Measurements from ENCODE around the gene ADSS2.
"Not testable (repeated sequence)": the region's sequence is repeated elsewhere in the genome, so short reads cannot be mapped to it uniquely, and the experiment has no call there.

ADSS2 gene

GRCh38 chr1:244451539-244451950 lies at the start of gene ADSS2:
Gene ADSS2 (minus strand): TSS chr1:244451909. CDS start chr1:244451817, 92 bp downstream.
- no peaks in the 10 kb centered on the region for H3K9me3 ChIP-seq (ENCODE audit: severe bottlenecking)
- H3K4me1 ChIP-seq (ENCODE audit: insufficient read depth, poor library complexity, severe bottlenecking), result peaks cover 26% of the 10 kb centered on the region
- H3K4me3 ChIP-seq (ENCODE audit: severe bottlenecking), result peak within 1 kb of the TSS; percentile 82
- DNase-seq (ENCODE audit: low spot score) (no peak), ATAC-seq (ENCODE audit: low read depth) (no peak)
- peak within 1 kb of the TSS; percentile 78 for H3K27ac ChIP-seq (ENCODE audit: poor library complexity, severe bottlenecking)
- no peaks in the 10 kb centered on the region for H3K27me3 ChIP-seq (ENCODE audit: insufficient read depth, poor library complexity, severe bottlenecking)
- peaks cover 33% of the 10 kb centered on the region for H3K36me3 ChIP-seq (ENCODE audit: low read depth)
- no peak for TF ChIP-seq CTCF (IDR thresholded peaks at IDR 0.05; ENCODE audit: poor library complexity, severe bottlenecking)

GRCh38 chr1:244500515-244500914 lies 48.8 kb upstream of the ADSS2 start:
- H3K27ac ChIP-seq (ENCODE audit: poor library complexity, severe bottlenecking); ATAC-seq (ENCODE audit: low read depth); DNase-seq (ENCODE audit: low spot score); H3K9me3 ChIP-seq (ENCODE audit: severe bottlenecking); H3K27me3 ChIP-seq (ENCODE audit: insufficient read depth, poor library complexity, severe bottlenecking); H3K36me3 ChIP-seq (ENCODE audit: low read depth); H3K4me3 ChIP-seq (ENCODE audit: severe bottlenecking); H3K4me1 ChIP-seq (ENCODE audit: insufficient read depth, poor library complexity, severe bottlenecking): not testable (repeated sequence)

- not testable (repeated sequence) for ATAC-seq (ENCODE audit: low read depth)
Measured at GRCh38 chr1:244499484-244499883, 47.8 kb upstream of the ADSS2 start.

GRCh38 chr1:244497805-244498204 lies 46.1 kb upstream of the ADSS2 start:
- no peak for TF ChIP-seq CTCF (IDR thresholded peaks at IDR 0.05; ENCODE audit: poor library complexity, severe bottlenecking)
- DNase-seq (ENCODE audit: low spot score), result no peak
- Histone ChIP-seq H3K27me3 (ENCODE audit: insufficient read depth, poor library complexity, severe bottlenecking) (no peaks in the 10 kb centered on the region), H3K36me3 (ENCODE audit: low read depth) (no peaks in the 10 kb centered on the region), H3K4me1 (ENCODE audit: insufficient read depth, poor library complexity, severe bottlenecking) (no peaks in the 10 kb centered on the region), H3K4me3 (ENCODE audit: severe bottlenecking) (no peak overlapping the region), H3K27ac (ENCODE audit: poor library complexity, severe bottlenecking) (no peak overlapping the region), H3K9me3 (ENCODE audit: severe bottlenecking) (no peaks in the 10 kb centered on the region)
- ATAC-seq (ENCODE audit: low read depth), result no peak; the same call in 2 of the 3 replicates

More at GRCh38 chr1:244499484-244499883, 47.8 kb upstream of the ADSS2 start:
- not testable (repeated sequence) for DNase-seq (ENCODE audit: low spot score); H3K4me3 ChIP-seq (ENCODE audit: severe bottlenecking); H3K27ac ChIP-seq (ENCODE audit: poor library complexity, severe bottlenecking); H3K9me3 ChIP-seq (ENCODE audit: severe bottlenecking); H3K36me3 ChIP-seq (ENCODE audit: low read depth); H3K27me3 ChIP-seq (ENCODE audit: insufficient read depth, poor library complexity, severe bottlenecking); H3K4me1 ChIP-seq (ENCODE audit: insufficient read depth, poor library complexity, severe bottlenecking)

GRCh38 chr1:244496186-244496585 lies 44.5 kb upstream of the ADSS2 start:
- no peak overlapping the region for H3K4me3 ChIP-seq (ENCODE audit: severe bottlenecking)
- ATAC-seq (ENCODE audit: low read depth) (no peak), DNase-seq (ENCODE audit: low spot score) (no peak)
- H3K27ac ChIP-seq (ENCODE audit: poor library complexity, severe bottlenecking), result no peak overlapping the region
- no peaks in the 10 kb centered on the region for H3K27me3 ChIP-seq (ENCODE audit: insufficient read depth, poor library complexity, severe bottlenecking)
- H3K4me1 ChIP-seq (ENCODE audit: insufficient read depth, poor library complexity, severe bottlenecking), result no peaks in the 10 kb centered on the region
- no peaks in the 10 kb centered on the region for H3K9me3 ChIP-seq (ENCODE audit: severe bottlenecking)
- H3K36me3 ChIP-seq (ENCODE audit: low read depth), result no peaks in the 10 kb centered on the region
- no peak for TF ChIP-seq CTCF (IDR thresholded peaks at IDR 0.05; ENCODE audit: poor library complexity, severe bottlenecking)

- Histone ChIP-seq H3K4me1 (ENCODE audit: insufficient read depth, poor library complexity, severe bottlenecking) (no peaks in the 10 kb centered on the region), H3K4me3 (ENCODE audit: severe bottlenecking) (no peak overlapping the region), H3K36me3 (ENCODE audit: low read depth) (no peaks in the 10 kb centered on the region), H3K9me3 (ENCODE audit: severe bottlenecking) (no peaks in the 10 kb centered on the region), H3K27ac (ENCODE audit: poor library complexity, severe bottlenecking) (no peak overlapping the region), H3K27me3 (ENCODE audit: insufficient read depth, poor library complexity, severe bottlenecking) (no peaks in the 10 kb centered on the region)
- DNase-seq (ENCODE audit: low spot score) (no peak), ATAC-seq (ENCODE audit: low read depth) (no peak)
- no peak for TF ChIP-seq CTCF (IDR thresholded peaks at IDR 0.05; ENCODE audit: poor library complexity, severe bottlenecking)
Measured at GRCh38 chr1:244494653-244495052, 42.9 kb upstream of the ADSS2 start.

- not testable (repeated sequence) for H3K36me3 ChIP-seq (ENCODE audit: low read depth); DNase-seq (ENCODE audit: low spot score); H3K4me3 ChIP-seq (ENCODE audit: severe bottlenecking); ATAC-seq (ENCODE audit: low read depth); H3K9me3 ChIP-seq (ENCODE audit: severe bottlenecking); H3K4me1 ChIP-seq (ENCODE audit: insufficient read depth, poor library complexity, severe bottlenecking); H3K27ac ChIP-seq (ENCODE audit: poor library complexity, severe bottlenecking); H3K27me3 ChIP-seq (ENCODE audit: insufficient read depth, poor library complexity, severe bottlenecking)
Measured at GRCh38 chr1:244484971-244485370, 33.3 kb upstream of the ADSS2 start.
